ENCODE results near the gene LRRC2. TPM values are rescaled to one million over a fixed set of nuclear protein-coding genes. Genes with fewer than 3 reads are reported as not detected.

The LRRC2 gene
- total and polyA plus RNA-seq, 2 donors (not counting 3 experiments of a cell fraction or from before 2014, with no cell fraction given): 0.14 to 0.73 TPM

- H3K9ac ChIP-seq (replicated peaks; ENCODE audit: extremely low read depth, insufficient read depth, low read length): no peak overlapping the region
- H3K27ac ChIP-seq (ENCODE audit: insufficient read depth, low read depth, low read length): no peak overlapping the region
- no peak for DNase-seq (ENCODE audit: low read depth, low spot score)
- ChIA-PET CTCF (interaction anchor here (0.7 to 3.7 kb wide), 2 partner anchors 12 to 58 kb away, joined by 3 to 16 read pairs; no protein-coding TSS in a partner anchor), POLR2A (no interaction called here)
- no peak for TF ChIP-seq MYC (IDR thresholded peaks at IDR 0.05; ENCODE audit: low read depth, low read length)
- no peak for TF ChIP-seq CTCF (IDR thresholded peaks at IDR 0.05; ENCODE audit: extremely low read depth in 1 of 2, insufficient read depth in 1 of 2, low read depth in 1 of 2, low read length in 2 of 2)
- no peak for TF ChIP-seq GATA2 (IDR thresholded peaks at IDR 0.05; ENCODE audit: insufficient read depth, insufficient read length, low read depth, low read length)
- no peak for TF ChIP-seq JUN (IDR thresholded peaks at IDR 0.05; ENCODE audit: borderline replicate concordance, insufficient read depth, insufficient read length, low read depth)
- no peak for TF ChIP-seq EZH2 (IDR thresholded peaks at IDR 0.05; ENCODE audit: borderline replicate concordance, low read depth, low read length, severe bottlenecking)
- no peak for TF ChIP-seq MAX (IDR thresholded peaks at IDR 0.05; ENCODE audit: insufficient read depth, insufficient read length)
- TF ChIP-seq POLR2AphosphoS5 (IDR thresholded peaks at IDR 0.05; ENCODE audit: insufficient read depth, low read depth, low read length): no peak
- TF ChIP-seq FOS (IDR thresholded peaks at IDR 0.05; ENCODE audit: borderline replicate concordance, insufficient read depth, low read length): no peak
- no peak for TF ChIP-seq POLR2A (IDR thresholded peaks at IDR 0.05; ENCODE audit: low read depth, low read length)
- no peak overlapping the region for H3K4me3 ChIP-seq (replicated peaks in 1 of 3; ENCODE audit: insufficient read depth in 1 of 3, low read depth in 1 of 3, low read length in 3 of 3)
- BruUV-seq (replicated peaks): no TSS peak
- H3K79me2 ChIP-seq (ENCODE audit: control insufficient read depth, insufficient read depth, low read length): no peaks in the 10 kb centered on the region
- peaks cover 7% of the 10 kb centered on the region for H3K4me1 ChIP-seq (ENCODE audit: control insufficient read depth, extremely low read depth, insufficient read depth, low read length)
- H3K9me1 ChIP-seq (replicated peaks; ENCODE audit: control insufficient read depth, extremely low read depth, insufficient read depth, low read length): no peaks in the 10 kb centered on the region
- H3K27me3 ChIP-seq (ENCODE audit: control insufficient read depth in 2 of 2, insufficient read depth in 2 of 2, low read length in 2 of 2): peaks cover 0 to 6% of the 10 kb centered on the region in 2 experiments
- H2AFZ ChIP-seq (ENCODE audit: low read depth, low read length): no peak overlapping the region
- H3K4me2 ChIP-seq (ENCODE audit: insufficient read depth, low read length): no peak overlapping the region
- no peaks in the 10 kb centered on the region for H3K9me3 ChIP-seq (replicated peaks; ENCODE audit: control insufficient read depth, insufficient read depth, low read length)
- dilution Hi-C loops (cut with MboI; ENCODE audit: extremely low pct_ligation_motif_present, low sequenced_read_pairs): no loop called here
- no peaks in the 10 kb centered on the region for H4K20me1 ChIP-seq (replicated peaks; ENCODE audit: control insufficient read depth, extremely low read depth, insufficient read depth, low read length)
- H3K36me3 ChIP-seq (ENCODE audit: control insufficient read depth in 2 of 2, extremely low read depth in 1 of 2, insufficient read depth in 2 of 2, low read length in 2 of 2): no peaks in the 10 kb centered on the region
- intact Hi-C loops (cut with micrococcal nuclease): no loop called here
- FAIRE-seq: no peak
These were observed 19.1 kb downstream of the LRRC2 start for GRCh38 chr3:46546896-46547440.
